ENCODE results near the gene MSX1. TPM values are rescaled to one million over a fixed set of nuclear protein-coding genes. Genes with fewer than 3 reads are reported as not detected.

Gene MSX1
- total RNA-seq, 3 donors from 2014 or later (not counting 1 experiment from before 2014, with no cell fraction given): not detected

GRCh38 chr4:4845027-4845426 is 14.4 kb upstream of the MSX1 start:
- Mint-ChIP-seq H3K4me3 (no peak overlapping the region), H3K36me3 (no peaks in the 10 kb centered on the region), H3K9me3 (no peaks in the 10 kb centered on the region), H3K27ac (no peak overlapping the region), H3K27me3 (ENCODE audit: low read depth in 2 of 2) (peaks cover 20 to 35% of the 10 kb centered on the region in 2 donors), H3K4me1 (peaks cover 6 to 10% of the 10 kb centered on the region in 2 donors)
- Histone ChIP-seq H3K36me3 (ENCODE audit: control insufficient read depth, insufficient read depth, low read length) (no peaks in the 10 kb centered on the region), H3K27ac (ENCODE audit: low read length) (no peak overlapping the region), H3K4me3 (ENCODE audit: low read length) (no peak overlapping the region), H3K27me3 (ENCODE audit: control insufficient read depth, insufficient read depth, low read length) (no peaks in the 10 kb centered on the region), H3K4me1 (ENCODE audit: control insufficient read depth, insufficient read depth, low read length) (no peaks in the 10 kb centered on the region), H3K9me3 (ENCODE audit: control insufficient read depth, insufficient read depth, low read length) (no peaks in the 10 kb centered on the region)
- WGBS (ENCODE audit: insufficient coverage): 90% methylated on average over 13 of the region's 13 CpGs
- intact Hi-C loops (cut with micrococcal nuclease): no loop called here
- DNase-seq: no peak
- no peak for ATAC-seq
- TF ChIP-seq CTCF (IDR thresholded peaks at IDR 0.05): no peak

GRCh38 chr4:4847011-4847410 is 12.5 kb upstream of the MSX1 start:
- no peak for TF ChIP-seq CTCF (IDR thresholded peaks at IDR 0.05)
- Mint-ChIP-seq H3K4me3 (no peak overlapping the region), H3K36me3 (no peaks in the 10 kb centered on the region), H3K9me3 (no peaks in the 10 kb centered on the region), H3K4me1 (peaks cover 6 to 10% of the 10 kb centered on the region in 2 donors), H3K27ac (no peak overlapping the region), H3K27me3 (ENCODE audit: low read depth in 2 of 2) (peaks cover 23 to 35% of the 10 kb centered on the region in 2 donors)
- Histone ChIP-seq H3K27ac (ENCODE audit: low read length) (no peak overlapping the region), H3K36me3 (ENCODE audit: control insufficient read depth, insufficient read depth, low read length) (no peaks in the 10 kb centered on the region), H3K9me3 (ENCODE audit: control insufficient read depth, insufficient read depth, low read length) (no peaks in the 10 kb centered on the region), H3K4me1 (ENCODE audit: control insufficient read depth, insufficient read depth, low read length) (peaks cover 2% of the 10 kb centered on the region), H3K27me3 (ENCODE audit: control insufficient read depth, insufficient read depth, low read length) (peaks cover 10% of the 10 kb centered on the region), H3K4me3 (ENCODE audit: low read length) (no peak overlapping the region)
- DNase-seq (no peak), ATAC-seq (no peak)
- WGBS (ENCODE audit: insufficient coverage): 51% methylated on average over 7 of the region's 7 CpGs
- intact Hi-C loops (cut with micrococcal nuclease): no loop called here

- intact Hi-C loops (cut with micrococcal nuclease): no loop called here
- Mint-ChIP-seq H3K27me3 (ENCODE audit: low read depth in 2 of 2) (peaks cover 35% of the 10 kb centered on the region in 2 donors), H3K36me3 (no peaks in the 10 kb centered on the region), H3K9me3 (no peaks in the 10 kb centered on the region), H3K27ac (no peak overlapping the region), H3K4me1 (peaks cover 13% of the 10 kb centered on the region in 2 donors), H3K4me3 (no peak overlapping the region)
- 89% methylated on average over 8 of the region's 8 CpGs for WGBS (ENCODE audit: insufficient coverage)
- H3K4me3 ChIP-seq (ENCODE audit: low read length): no peak overlapping the region
- TF ChIP-seq CTCF (IDR thresholded peaks at IDR 0.05): no peak
- no peaks in the 10 kb centered on the region for H3K36me3 ChIP-seq (ENCODE audit: control insufficient read depth, insufficient read depth, low read length)
- ATAC-seq (no peak), DNase-seq (no peak)
- no peak overlapping the region for H3K27ac ChIP-seq (ENCODE audit: low read length)
- peaks cover 24% of the 10 kb centered on the region for H3K27me3 ChIP-seq (ENCODE audit: control insufficient read depth, insufficient read depth, low read length)
- H3K9me3 ChIP-seq (ENCODE audit: control insufficient read depth, insufficient read depth, low read length): no peaks in the 10 kb centered on the region
- H3K4me1 ChIP-seq (ENCODE audit: control insufficient read depth, insufficient read depth, low read length): peaks cover 17% of the 10 kb centered on the region
These were observed 10.9 kb upstream of the MSX1 start for GRCh38 chr4:4848540-4848939.

- Histone ChIP-seq H3K4me3 (ENCODE audit: low read length) (no peak overlapping the region), H3K27me3 (ENCODE audit: control insufficient read depth, insufficient read depth, low read length) (peaks cover 29% of the 10 kb centered on the region), H3K27ac (ENCODE audit: low read length) (no peak overlapping the region), H3K4me1 (ENCODE audit: control insufficient read depth, insufficient read depth, low read length) (peaks cover 23% of the 10 kb centered on the region), H3K36me3 (ENCODE audit: control insufficient read depth, insufficient read depth, low read length) (no peaks in the 10 kb centered on the region), H3K9me3 (ENCODE audit: control insufficient read depth, insufficient read depth, low read length) (no peaks in the 10 kb centered on the region)
- no peaks in the 10 kb centered on the region for H3K9me3 Mint-ChIP-seq
- TF ChIP-seq CTCF (IDR thresholded peaks at IDR 0.05): no peak
- ATAC-seq (no peak), DNase-seq (no peak)
- 79% methylated on average over 3 of the region's 3 CpGs for WGBS (ENCODE audit: insufficient coverage)
- H3K27me3 Mint-ChIP-seq (ENCODE audit: low read depth in 2 of 2): peaks cover 36% of the 10 kb centered on the region in 2 donors
- peaks cover 15% of the 10 kb centered on the region in 2 donors for H3K4me1 Mint-ChIP-seq
- no peak overlapping the region for H3K4me3 Mint-ChIP-seq
- intact Hi-C loops (cut with micrococcal nuclease): no loop called here
- no peak overlapping the region for H3K27ac Mint-ChIP-seq
- no peaks in the 10 kb centered on the region for H3K36me3 Mint-ChIP-seq
These were observed 10.4 kb upstream of the MSX1 start for GRCh38 chr4:4849106-4849505.

Data from natural killer cell (primary cell).